Measurements from ENCODE around the gene ILKAP.

ILKAP gene

DNA sequence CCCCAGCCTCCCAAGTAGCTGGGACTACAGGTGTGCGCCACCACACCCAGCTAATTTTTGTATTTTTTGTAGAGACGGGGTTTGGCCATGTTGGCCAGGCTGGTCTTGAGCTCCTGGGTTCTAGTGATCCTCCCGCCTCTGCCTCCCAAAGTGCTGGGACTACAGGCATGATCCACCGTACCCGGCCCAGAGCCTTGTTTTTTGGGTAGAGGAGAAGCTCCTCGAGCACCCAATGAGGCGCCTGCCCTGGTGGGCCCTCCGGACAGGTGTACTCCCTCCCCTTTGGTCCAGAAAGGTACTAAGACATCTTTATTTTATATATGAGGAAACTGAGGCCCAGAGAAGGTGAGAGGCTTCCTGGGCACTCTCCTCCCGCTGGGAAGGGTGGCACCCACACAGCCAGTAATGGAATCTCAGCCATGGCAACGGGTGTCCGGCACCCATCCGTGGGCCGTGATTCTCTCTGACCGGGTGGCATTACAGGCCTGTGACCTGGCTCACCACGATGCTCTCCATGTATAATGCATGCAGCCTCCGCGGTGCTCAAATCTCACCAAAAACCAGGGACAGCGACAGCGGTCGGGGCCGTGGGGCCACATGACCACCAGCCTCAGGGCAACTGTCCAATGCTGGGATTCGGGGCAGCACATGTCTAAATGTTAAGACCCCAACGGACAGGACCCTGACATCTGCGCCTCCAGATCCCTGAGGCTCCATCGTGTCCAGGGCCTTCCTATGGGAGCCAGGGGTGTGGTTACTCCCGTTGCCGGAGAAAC is 81.8 kb downstream of the ILKAP start:
- DNase-seq = no peak

DNA sequence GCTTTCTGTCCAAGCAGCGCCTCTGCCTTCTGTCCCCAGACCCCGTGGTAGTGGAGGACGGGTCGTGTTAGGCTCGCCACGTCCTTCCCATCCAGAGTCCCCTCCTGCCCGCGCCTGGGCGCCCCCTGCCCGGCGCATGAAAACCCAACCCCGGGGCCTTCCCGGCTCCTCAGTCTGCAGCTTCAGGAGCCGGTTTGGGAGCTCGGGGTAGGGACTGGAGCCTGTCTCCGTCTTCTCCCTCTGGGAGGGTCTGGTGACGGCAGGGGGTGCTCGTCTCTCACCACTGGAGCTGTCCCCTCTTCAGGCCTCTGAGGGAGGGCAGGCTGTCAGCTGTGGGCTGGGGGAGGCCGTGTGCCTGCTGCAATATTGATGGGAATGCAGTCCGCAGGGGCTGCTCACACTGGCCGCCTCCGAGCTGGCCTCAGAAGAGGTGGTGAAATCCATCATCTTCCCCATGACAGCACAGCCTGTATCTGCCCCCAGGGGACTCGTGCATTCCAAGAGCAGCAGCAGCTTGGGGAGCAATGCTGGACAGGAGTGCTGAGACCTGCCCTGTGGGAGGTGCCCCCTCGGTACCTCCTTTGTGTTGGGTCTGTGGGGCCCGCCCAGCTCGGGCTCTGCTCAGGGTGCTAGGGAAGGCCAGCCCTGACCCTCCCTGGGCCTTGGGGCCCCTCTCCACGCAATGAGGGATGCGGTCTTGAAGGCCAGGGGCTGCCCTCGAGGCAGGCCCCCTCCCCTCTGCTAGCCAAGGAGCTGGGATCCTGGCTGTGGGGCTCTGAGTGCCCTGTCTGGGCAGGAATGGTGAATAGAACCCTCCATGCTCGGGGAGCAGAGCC is 82.8 kb downstream of the ILKAP start:
- no peak for DNase-seq

Measured in activated CD8-positive, alpha-beta memory T cell treated with anti-CD3 and anti-CD28 coated beads for 24 hours (primary cell).